Measurements from ENCODE around the gene BCL6. TPM values are rescaled to one million over a fixed set of nuclear protein-coding genes. Genes with fewer than 3 reads are reported as not detected.

Gene BCL6
- total RNA-seq, 2 donors from 2014 or later = 103 to 114 TPM

DNA sequence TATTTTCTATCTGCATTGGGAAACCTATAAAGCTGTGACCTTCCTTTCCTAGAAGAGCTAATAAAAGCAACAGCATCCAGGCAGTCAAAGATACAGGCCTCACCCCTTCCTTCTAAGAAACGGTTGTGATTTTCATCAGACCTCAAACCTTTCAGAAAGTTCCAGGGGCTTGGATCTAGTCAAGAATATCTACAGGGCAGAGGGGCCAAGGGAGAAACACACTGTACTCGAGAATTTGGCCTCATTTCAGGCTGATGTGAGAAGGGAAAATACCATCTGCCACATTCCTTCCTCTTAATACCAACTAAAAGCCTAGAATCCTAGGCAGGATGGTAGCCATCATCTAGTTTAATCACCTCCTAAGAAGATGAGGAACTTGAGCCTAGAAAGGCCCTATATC lies 24.5 kb upstream of the BCL6 start:
- DNase-seq (ENCODE audit: low spot score in 2 of 2) (no peak), ATAC-seq (peak in 1 of 2 donors; percentile 5)
- Mint-ChIP-seq H3K9me3 (peaks cover 0 to 16% of the 10 kb centered on the region in 2 donors), H3K36me3 (peaks cover 6 to 30% of the 10 kb centered on the region in 2 donors), H3K27ac (peak overlapping the region; percentile 41 to 93)

- no peak for DNase-seq (ENCODE audit: low spot score in 2 of 2)
- H3K36me3 Mint-ChIP-seq = peaks cover 0 to 28% of the 10 kb centered on the region in 2 donors
- peak overlapping the region in 1 of 2 donors; percentile 37 for H3K27ac Mint-ChIP-seq
- ATAC-seq = no peak
- peaks cover 0 to 16% of the 10 kb centered on the region in 2 donors for H3K9me3 Mint-ChIP-seq
Measured at GRCh38 chr3:187767266-187768012, 22.2 kb upstream of the BCL6 start.

DNA sequence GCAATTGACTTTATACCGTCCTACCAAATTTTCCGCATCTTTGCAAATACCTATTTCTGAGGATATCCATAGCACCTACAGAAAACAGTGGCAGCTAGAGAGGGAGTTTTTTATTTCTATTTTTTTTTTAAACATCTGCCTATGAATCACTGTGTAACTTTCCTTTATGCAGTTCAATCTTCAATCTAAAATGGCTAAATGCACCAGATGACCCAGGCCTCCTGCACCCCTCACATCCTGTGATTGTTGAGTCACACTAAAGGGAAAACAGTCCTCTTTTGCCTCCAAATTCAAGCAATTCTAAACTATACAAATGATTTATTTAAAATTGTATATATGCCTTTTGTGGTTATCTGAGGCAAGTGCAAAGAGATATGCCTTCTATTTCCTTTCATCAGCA lies 20.1 kb upstream of the BCL6 start:
- H3K36me3 Mint-ChIP-seq = peaks cover 0 to 29% of the 10 kb centered on the region in 2 donors
- ATAC-seq (peak in 1 of 2 donors; percentile 8), DNase-seq (ENCODE audit: low spot score in 2 of 2) (no peak)
- H3K27ac Mint-ChIP-seq = no peak overlapping the region
- peaks cover 0 to 21% of the 10 kb centered on the region in 2 donors for H3K9me3 Mint-ChIP-seq

GRCh38 chr3:187763850-187764648 lies 18.8 kb upstream of the BCL6 start:
- DNase-seq (ENCODE audit: low spot score in 2 of 2) (no peak), ATAC-seq (no peak)
- no peak overlapping the region for H3K27ac Mint-ChIP-seq
- peaks cover 0 to 24% of the 10 kb centered on the region in 2 donors for H3K9me3 Mint-ChIP-seq
- peaks cover 0 to 40% of the 10 kb centered on the region in 2 donors for H3K36me3 Mint-ChIP-seq

DNA sequence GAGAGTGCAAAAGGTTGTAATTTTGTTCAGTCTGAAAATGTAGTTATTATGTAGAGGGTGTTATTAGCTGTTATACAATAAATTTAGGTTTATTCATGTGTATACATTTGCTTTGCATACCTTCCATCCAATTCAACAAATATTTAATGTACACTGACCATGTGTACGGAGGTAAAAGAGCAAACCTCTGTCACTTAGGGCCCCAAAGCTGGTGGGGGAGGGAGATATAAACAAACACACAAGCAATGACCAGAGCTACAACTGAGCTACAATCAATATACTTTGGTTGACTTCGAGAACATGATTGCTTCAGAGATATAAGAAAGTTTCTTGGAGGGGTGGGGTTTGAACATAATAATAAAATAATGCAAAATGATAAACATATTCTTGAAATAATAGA lies 17.5 kb upstream of the BCL6 start:
- ATAC-seq = no peak
- DNase-seq (ENCODE audit: low spot score in 2 of 2) = no peak
- no peak overlapping the region for H3K27ac Mint-ChIP-seq
- H3K9me3 Mint-ChIP-seq = peaks cover 0 to 23% of the 10 kb centered on the region in 2 donors
- peaks cover 0 to 34% of the 10 kb centered on the region in 2 donors for H3K36me3 Mint-ChIP-seq

GRCh38 chr3:187759601-187760000 lies 14.3 kb upstream of the BCL6 start:
- ATAC-seq = no peak
- peaks cover 0 to 27% of the 10 kb centered on the region in 2 donors for H3K36me3 Mint-ChIP-seq
- no peak for DNase-seq (ENCODE audit: low spot score in 2 of 2)
- H3K9me3 Mint-ChIP-seq = peaks cover 0 to 20% of the 10 kb centered on the region in 2 donors
- no peak overlapping the region for H3K27ac Mint-ChIP-seq

DNA sequence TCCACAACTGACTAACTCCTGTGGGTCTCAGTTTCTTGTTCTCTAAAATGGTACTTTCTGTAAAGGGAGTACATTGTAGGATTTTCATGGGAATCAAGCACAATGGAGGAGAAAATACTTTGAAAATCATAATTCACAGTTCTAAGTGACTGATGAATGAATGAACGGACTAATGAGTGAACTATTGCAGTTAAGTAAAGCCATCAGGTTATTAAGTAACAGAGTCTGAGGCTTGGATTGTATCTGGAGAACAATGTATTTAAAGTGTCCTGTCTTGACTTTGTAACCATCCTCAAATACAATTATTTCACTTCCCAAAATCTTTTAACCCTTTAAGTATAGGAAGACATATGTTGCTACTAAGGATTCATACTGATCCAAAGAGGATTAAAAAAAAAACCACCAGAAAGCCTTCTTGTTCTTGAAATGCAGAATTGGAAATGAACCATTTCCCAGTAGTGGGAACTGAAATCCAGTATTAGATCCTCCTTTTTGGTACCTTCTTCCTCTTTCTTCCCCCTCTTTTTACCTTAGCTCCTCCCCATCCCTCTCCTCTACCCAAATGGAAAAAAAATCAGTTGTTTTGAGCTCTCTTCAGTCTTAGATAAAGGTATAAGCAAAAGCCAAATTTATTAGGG lies 13.2 kb upstream of the BCL6 start:
- peaks cover 0 to 20% of the 10 kb centered on the region in 2 donors for H3K9me3 Mint-ChIP-seq
- DNase-seq (ENCODE audit: low spot score in 2 of 2) (no peak), ATAC-seq (no peak)
- H3K36me3 Mint-ChIP-seq = peaks cover 0 to 27% of the 10 kb centered on the region in 2 donors
- no peak overlapping the region for H3K27ac Mint-ChIP-seq

GRCh38 chr3:187753516-187753915 lies 8.2 kb upstream of the BCL6 start:
- peaks cover 0 to 8% of the 10 kb centered on the region in 2 donors for H3K9me3 Mint-ChIP-seq
- ATAC-seq = no peak

DNA sequence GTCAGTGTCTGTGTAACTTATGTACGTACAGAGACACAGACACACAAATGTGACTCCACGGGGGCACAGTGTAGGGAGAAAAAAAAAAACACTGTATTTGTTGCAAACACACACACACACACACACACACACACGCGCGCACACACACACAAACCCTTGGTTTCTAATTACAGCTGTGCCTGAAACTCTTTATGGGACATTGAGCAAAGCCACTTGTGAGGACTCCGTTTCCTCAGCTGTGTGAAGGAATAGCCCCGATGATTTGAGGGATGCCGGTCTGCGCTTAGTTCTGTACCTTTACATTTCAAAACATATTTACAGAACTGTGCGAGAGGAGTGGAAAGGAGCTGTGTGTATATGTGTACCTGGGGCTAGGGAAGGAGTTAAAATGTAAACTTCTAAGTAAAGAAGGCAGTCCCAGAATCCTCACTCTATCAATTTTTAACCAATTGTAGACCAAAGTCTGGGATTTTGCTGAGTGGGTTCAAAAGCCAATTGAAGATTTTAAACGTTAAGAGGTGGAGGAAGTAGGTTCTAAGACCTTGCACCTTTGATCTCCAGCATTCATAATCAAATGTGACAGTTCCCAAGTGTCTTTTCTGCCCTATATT lies 5.3 kb upstream of the BCL6 start:
- H3K27ac Mint-ChIP-seq = no peak overlapping the region
- no peak for DNase-seq (ENCODE audit: low spot score in 2 of 2)

More at GRCh38 chr3:187753516-187753915, 8.2 kb upstream of the BCL6 start:
- no peak for DNase-seq (ENCODE audit: low spot score in 2 of 2)
- H3K36me3 Mint-ChIP-seq = peaks cover 0 to 10% of the 10 kb centered on the region in 2 donors
- no peak overlapping the region for H3K27ac Mint-ChIP-seq

GRCh38 chr3:187750006-187750512 lies 4.8 kb upstream of the BCL6 start:
- Mint-ChIP-seq H3K9me3 (no peaks in the 10 kb centered on the region), H3K27ac (no peak overlapping the region), H3K36me3 (peaks cover 0 to 14% of the 10 kb centered on the region in 2 donors)
- DNase-seq (ENCODE audit: low spot score in 2 of 2) (no peak), ATAC-seq (no peak)

More for the DNA sequence above, 5.3 kb upstream of the BCL6 start:
- Mint-ChIP-seq H3K9me3 (no peaks in the 10 kb centered on the region), H3K36me3 (peaks cover 0 to 12% of the 10 kb centered on the region in 2 donors)
- no peak for ATAC-seq

DNA sequence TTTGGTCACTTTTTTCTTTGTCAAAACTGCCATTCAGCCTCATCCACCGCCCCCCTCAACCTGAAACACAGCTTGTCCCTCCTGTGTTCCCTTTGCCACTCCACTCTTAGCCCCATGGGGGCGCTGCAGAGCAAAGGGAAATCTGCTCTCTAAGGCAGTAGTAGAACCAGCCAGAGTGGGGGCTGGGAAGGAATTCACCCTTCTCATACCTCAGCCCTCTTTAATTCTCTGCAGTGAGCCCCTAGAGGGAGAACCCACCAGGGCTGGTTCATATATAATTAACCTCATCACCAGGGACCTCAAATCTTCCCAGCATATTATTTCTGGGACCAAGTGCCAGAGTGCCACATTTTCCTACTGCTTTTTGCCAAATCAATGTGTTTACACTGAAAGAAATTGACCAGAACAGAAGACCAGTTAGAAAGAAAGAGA lies 2.8 kb upstream of the BCL6 start:
- Mint-ChIP-seq H3K9me3 (no peaks in the 10 kb centered on the region), H3K27ac (peak overlapping the region; percentile 100), H3K36me3 (peaks cover 16 to 30% of the 10 kb centered on the region in 2 donors)
- DNase-seq (ENCODE audit: low spot score in 2 of 2) (peak; percentile 81 to 97), ATAC-seq (peak; percentile 21 to 43)

- H3K27ac Mint-ChIP-seq = peak overlapping the region; percentile 100
- no peak for DNase-seq (ENCODE audit: low spot score in 2 of 2)
- no peaks in the 10 kb centered on the region for H3K9me3 Mint-ChIP-seq
Measured at GRCh38 chr3:187747506-187747905, 2.2 kb upstream of the BCL6 start.

GRCh38 chr3:187746442-187747281 lies 1.4 kb upstream of the BCL6 start:
- Mint-ChIP-seq H3K36me3 (peaks cover 16 to 41% of the 10 kb centered on the region in 2 donors), H3K9me3 (no peaks in the 10 kb centered on the region), H3K27ac (peak overlapping the region; percentile 100)
- peak; percentile 28 to 34 for ATAC-seq
- DNase-seq (ENCODE audit: low spot score in 2 of 2) = no peak

More at GRCh38 chr3:187747506-187747905, 2.2 kb upstream of the BCL6 start:
- peaks cover 16 to 36% of the 10 kb centered on the region in 2 donors for H3K36me3 Mint-ChIP-seq
- no peak for ATAC-seq

GRCh38 chr3:187746059-187746441 lies 782 bp upstream of the BCL6 start:
- DNase-seq (ENCODE audit: low spot score in 2 of 2) (no peak), ATAC-seq (no peak)
- Mint-ChIP-seq H3K27ac (peak overlapping the region; percentile 100), H3K9me3 (no peaks in the 10 kb centered on the region), H3K36me3 (peaks cover 16 to 45% of the 10 kb centered on the region in 2 donors)
